Ovary (tissue), 3 donors: ENCODE measurements around the gene SAYSD1.

Experiments used
- CTCF ChIP-seq, 3 donors: fragments of 450-650 bp in 2 of 3; fragments of 200-600 bp in 1 of 3; IDR thresholded peaks; one replicate each; pipeline versions ENCODE4 v1.5.1 to v1.8.0; 2016 to 2022; ENCODE audit warnings: antibody characterized with exemption in 3 of 3, mild to moderate bottlenecking in 1 of 3
- EP300 ChIP-seq: sonication (generic); formaldehyde crosslinking; IDR thresholded peaks from one replicate; pipeline ENCODE4 v1.6.1; 2017; ENCODE audit warnings: antibody characterized with exemption
- POLR2A ChIP-seq: fragments of 450-650 bp; IDR thresholded peaks from one replicate; pipeline ENCODE4 v1.6.1; 2017; ENCODE audit warnings: antibody characterized with exemption, mild to moderate bottlenecking, moderate library complexity
- donor health status: DM: no; HTN: no; CAD: no.

- TF ChIP-seq CTCF (IDR thresholded peaks at IDR 0.05) (no peak), EP300 (no peak), POLR2A (no peak)
Measured at GRCh38 chr6:39073471-39074355, 41.3 kb downstream of the SAYSD1 start.
